ENCODE data around the gene KRTAP12-1.

DNA sequence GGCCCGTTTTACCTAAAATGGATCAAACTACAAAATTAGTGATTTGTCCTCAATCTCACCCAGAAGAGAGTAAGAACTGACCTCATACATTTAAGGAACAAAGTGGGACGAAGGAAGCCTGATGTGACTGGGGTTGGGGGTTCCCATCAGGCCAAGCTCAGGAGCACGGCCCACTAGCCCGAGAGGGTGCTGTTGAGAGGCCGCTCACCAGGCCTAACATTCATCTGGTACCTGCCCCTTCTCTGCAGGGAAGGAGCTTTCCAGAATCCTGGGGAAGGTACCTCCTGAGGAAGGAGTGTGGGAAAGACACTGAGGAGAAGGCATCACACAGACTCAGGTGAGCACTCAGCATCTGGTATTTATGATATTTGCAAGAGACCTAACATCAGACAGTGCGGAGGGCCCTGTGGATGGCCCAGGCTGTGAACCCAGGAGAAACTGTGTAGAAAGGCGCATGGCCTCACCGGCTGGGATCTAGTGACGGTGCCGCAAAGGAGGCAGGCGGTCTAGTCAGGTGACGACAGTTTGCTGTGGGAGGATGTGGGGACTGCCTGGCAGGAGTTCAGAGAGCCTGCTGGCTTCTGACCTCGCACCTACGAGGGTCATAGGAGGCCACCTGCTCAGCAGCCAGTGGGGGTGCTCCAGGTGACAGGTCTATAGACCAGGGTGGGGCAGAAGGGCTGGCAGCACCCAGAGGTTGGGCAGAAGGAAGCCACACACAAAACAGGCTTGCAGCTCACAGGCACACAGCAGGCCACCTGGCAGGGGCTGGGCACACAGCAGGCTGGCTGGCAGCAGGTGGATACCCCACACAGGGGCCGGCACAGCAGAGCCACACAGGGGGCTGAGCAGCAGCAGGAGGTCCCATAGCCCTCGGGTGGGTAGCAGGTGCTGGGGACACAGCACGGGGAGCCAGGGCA is 28.0 kb downstream of the KRTAP12-1 start:
- TF ChIP-seq, protein P1, sequence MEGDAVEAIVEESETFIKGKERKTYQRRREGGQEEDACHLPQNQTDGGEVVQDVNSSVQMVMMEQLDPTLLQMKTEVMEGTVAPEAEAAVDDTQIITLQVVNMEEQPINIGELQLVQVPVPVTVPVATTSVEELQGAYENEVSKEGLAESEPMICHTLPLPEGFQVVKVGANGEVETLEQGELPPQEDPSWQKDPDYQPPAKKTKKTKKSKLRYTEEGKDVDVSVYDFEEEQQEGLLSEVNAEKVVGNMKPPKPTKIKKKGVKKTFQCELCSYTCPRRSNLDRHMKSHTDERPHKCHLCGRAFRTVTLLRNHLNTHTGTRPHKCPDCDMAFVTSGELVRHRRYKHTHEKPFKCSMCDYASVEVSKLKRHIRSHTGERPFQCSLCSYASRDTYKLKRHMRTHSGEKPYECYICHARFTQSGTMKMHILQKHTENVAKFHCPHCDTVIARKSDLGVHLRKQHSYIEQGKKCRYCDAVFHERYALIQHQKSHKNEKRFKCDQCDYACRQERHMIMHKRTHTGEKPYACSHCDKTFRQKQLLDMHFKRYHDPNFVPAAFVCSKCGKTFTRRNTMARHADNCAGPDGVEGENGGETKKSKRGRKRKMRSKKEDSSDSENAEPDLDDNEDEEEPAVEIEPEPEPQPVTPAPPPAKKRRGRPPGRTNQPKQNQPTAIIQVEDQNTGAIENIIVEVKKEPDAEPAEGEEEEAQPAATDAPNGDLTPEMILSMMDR (conservative IDR thresholded peaks at IDR 0.05; ENCODE audit: low read length) = no peak
- no peak for TF ChIP-seq EZH2phosphoT487 (IDR thresholded peaks at IDR 0.05; ENCODE audit: borderline replicate concordance)
